Body of pancreas (tissue), 4 donors: ENCODE measurements around the gene GPATCH1.

Source experiments
- POLR2A ChIP-seq, 3 donors: fragments of 450-650 bp; IDR thresholded peaks; one replicate each; pipeline ENCODE4 v1.6.1; 2016; ENCODE audit warnings: antibody characterized with exemption in 3 of 3, mild to moderate bottlenecking in 2 of 3
- TF ChIP-seq, protein P1 (sequence below), 7 experiments: fragments of 450-650 bp in 4 of 7; fragments of 200-600 bp in 3 of 7; sonication (generic) in 3 of 7; IDR thresholded peaks; one replicate each; pipeline ENCODE4 v1.5.1; 2016 to 2019; ENCODE audit warnings: antibody characterized with exemption in 7 of 7

DNA sequence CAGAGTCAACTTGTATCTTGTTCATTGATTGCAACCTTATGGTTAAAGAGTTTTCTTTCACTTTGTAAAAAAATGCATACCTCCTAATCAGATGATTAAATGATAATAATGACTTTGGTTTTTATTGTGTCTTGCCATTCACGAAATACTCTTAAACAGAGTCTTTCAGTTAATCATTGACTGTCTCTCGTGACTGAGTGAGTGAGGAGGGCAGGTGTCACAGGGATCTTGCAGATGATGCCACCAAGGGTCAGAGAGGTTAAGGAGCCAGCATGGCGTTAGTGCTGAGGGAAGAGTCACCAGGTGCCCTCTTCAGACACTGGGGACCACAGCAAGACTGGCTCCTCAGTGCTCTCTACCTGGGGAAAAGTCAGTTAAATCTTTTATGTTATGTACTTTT lies 8.0 kb downstream of the GPATCH1 start:
- TF ChIP-seq, protein P1, sequence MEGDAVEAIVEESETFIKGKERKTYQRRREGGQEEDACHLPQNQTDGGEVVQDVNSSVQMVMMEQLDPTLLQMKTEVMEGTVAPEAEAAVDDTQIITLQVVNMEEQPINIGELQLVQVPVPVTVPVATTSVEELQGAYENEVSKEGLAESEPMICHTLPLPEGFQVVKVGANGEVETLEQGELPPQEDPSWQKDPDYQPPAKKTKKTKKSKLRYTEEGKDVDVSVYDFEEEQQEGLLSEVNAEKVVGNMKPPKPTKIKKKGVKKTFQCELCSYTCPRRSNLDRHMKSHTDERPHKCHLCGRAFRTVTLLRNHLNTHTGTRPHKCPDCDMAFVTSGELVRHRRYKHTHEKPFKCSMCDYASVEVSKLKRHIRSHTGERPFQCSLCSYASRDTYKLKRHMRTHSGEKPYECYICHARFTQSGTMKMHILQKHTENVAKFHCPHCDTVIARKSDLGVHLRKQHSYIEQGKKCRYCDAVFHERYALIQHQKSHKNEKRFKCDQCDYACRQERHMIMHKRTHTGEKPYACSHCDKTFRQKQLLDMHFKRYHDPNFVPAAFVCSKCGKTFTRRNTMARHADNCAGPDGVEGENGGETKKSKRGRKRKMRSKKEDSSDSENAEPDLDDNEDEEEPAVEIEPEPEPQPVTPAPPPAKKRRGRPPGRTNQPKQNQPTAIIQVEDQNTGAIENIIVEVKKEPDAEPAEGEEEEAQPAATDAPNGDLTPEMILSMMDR (IDR thresholded peaks at IDR 0.05) = no peak
- TF ChIP-seq POLR2A (IDR thresholded peaks at IDR 0.05) = no peak
